ENCODE data around the gene TMCC1.

Gene TMCC1

DNA sequence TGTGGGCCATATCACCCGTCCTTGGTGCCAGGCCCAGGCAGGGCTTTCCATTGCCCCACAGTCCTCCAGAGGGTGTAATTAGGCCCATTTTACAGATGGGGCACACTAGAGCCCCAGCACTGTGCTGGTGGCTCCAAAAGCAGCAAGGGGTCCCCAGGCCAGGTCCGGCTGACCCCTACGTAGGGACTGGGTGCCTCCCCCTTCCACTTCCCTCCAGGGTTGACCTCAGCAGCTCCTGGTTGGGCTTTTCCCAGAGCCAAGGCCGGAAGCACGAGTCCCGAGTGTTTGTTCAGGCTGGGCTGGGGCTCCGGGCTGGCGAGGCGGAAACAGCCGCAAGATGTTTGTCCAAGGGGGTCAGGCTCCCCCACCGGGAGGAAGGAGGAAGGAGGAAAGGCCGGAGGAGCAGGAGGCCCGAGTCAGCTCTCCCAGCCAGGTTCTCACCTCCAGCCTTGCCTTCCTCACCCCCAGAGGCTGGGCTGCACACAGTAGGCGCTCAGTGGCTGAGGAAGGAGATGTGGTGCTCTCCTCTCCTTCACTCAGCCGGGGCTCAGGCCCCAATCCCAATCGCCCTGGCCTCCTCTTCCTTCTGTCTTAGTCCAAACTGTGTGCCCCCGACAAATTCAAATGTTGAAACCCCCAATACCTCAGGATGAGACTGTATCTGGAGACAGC lies 269.9 kb downstream of the TMCC1 start:
- TF ChIP-seq, protein P1, sequence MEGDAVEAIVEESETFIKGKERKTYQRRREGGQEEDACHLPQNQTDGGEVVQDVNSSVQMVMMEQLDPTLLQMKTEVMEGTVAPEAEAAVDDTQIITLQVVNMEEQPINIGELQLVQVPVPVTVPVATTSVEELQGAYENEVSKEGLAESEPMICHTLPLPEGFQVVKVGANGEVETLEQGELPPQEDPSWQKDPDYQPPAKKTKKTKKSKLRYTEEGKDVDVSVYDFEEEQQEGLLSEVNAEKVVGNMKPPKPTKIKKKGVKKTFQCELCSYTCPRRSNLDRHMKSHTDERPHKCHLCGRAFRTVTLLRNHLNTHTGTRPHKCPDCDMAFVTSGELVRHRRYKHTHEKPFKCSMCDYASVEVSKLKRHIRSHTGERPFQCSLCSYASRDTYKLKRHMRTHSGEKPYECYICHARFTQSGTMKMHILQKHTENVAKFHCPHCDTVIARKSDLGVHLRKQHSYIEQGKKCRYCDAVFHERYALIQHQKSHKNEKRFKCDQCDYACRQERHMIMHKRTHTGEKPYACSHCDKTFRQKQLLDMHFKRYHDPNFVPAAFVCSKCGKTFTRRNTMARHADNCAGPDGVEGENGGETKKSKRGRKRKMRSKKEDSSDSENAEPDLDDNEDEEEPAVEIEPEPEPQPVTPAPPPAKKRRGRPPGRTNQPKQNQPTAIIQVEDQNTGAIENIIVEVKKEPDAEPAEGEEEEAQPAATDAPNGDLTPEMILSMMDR (conservative IDR thresholded peaks at IDR 0.05; ENCODE audit: low read depth, low read length), result no peak
- no peak overlapping the region for H3K4me3 ChIP-seq (ENCODE audit: low read depth, low read length)
- peak; percentile 65 for DNase-seq (ENCODE audit: low read depth)

DNA sequence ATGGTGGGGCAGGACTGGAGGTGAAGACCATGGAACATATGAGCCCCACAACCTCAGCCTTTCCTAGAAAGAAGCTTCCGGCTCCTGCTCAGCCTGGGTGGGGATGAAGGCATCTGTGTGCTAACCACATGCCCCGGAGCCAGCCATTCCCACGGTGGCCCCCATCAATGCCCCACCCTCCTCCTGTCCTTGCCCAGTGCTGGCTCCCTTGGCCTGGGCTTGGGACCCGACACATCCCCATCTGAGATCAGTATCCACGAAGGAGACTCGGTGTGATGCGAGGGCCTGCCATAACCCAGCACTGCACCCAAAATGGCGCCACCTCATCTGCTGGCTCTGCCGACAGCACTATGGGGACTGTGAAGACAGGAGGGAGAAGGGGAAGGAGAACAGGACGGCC lies 270.6 kb downstream of the TMCC1 start:
- TF ChIP-seq, protein P1 (conservative IDR thresholded peaks at IDR 0.05; ENCODE audit: low read depth, low read length), result no peak
- DNase-seq (ENCODE audit: low read depth), result no peak
- no peak overlapping the region for H3K4me3 ChIP-seq (ENCODE audit: low read depth, low read length)

DNA sequence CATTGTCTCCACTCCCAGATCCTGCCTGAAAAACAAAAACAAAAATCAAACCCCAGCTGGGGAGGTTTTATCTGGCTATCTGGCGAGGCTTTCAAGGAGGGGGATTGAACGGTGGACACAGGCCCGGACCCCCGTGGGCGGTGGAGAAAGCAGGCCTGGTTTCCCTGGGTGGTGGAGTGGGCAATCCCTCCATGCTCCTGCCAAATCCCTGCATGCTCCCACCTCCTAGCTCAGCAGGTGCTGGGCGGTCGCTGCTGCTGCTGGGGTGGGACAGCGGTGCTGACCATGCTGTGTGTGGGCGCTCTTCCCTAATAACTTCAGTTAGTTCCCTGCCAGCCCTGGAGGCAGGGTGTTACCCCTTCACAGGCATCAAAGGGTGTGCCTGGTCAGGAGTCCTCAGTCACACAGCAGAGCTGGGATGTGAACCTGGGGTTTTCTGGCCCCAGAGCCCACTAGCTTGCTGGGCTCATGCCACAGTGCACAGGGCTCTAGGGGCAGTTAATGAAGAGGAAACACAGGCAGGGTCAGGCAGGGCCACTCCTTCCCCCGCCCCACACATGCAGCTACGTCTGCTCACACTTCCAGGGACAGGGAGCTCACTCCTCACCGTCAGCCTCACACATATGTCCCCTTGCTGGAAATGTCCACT lies 271.2 kb downstream of the TMCC1 start:
- no peak overlapping the region for H3K4me3 ChIP-seq (ENCODE audit: low read depth, low read length)
- no peak for DNase-seq (ENCODE audit: low read depth)

DNA sequence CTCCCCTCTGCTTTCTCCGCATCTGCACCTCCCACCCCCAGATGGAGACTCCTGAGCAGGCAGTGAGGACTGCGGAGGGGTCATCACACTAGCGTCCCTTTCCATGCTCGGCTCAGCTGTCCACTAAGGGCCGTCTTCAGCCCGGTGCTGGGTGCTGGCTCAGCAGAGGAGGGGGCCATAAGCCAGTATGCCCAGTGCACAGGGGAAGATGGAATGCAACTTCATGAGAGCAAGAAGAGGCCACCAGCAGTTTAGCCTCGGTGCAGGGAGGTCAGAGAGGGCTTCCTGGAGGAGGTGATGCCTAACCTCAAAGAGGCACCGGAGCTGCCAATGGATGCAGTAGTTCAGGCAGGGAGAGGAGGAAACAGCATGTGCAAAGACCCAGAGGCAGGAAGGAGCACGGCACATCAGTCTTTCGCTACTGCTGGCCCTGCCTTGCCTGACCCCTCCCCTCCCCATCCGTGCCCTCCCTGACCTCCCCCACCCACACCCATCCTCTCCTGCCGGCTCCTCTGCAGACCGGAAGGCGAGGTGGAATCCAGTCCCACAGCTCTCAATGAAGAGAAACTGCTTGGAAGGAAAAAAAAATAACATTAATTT lies 271.8 kb downstream of the TMCC1 start:
- TF ChIP-seq, protein P1 (conservative IDR thresholded peaks at IDR 0.05; ENCODE audit: low read depth, low read length), result no peak
- DNase-seq (ENCODE audit: low read depth), result no peak
- no peak overlapping the region for H3K4me3 ChIP-seq (ENCODE audit: low read depth, low read length)

More for the DNA sequence above, 271.2 kb downstream of the TMCC1 start:
- TF ChIP-seq, protein P1 (conservative IDR thresholded peaks at IDR 0.05; ENCODE audit: low read depth, low read length), result no peak

DNA sequence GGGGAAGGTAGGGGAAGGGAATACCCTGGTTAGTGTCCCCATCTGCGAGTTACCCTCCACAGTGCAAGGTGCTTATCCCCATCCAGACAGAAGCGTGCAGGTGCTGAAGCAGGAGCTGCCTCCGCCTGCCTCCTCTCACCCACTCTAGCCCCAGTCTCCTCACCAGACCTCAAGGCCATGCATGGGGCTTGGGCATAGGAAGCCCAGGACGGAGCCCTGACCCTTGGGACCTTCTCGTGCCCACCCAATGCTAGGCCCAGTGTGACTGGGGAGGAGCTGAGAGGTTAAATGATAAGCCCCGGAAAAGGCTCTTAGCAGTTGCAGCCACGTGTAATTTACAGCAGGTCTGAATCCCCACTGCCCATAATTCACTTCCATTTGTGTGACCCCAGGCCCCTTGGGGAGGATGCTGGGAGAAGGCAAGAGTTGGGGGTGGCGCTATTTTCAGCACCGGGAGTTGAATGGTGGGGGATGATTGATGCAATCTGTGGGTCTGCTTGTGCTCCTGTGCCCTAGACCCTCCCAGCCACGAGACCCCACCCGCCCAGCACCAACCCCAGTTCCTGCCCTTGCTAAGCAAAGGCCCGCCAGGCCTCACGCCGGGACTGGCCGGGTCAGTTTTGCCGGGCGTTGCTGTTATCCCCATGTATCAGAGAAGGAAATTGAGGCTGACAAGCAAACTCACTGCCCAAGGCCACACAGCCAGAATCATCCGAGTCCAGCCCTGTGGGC lies 272.5 kb downstream of the TMCC1 start:
- H3K4me3 ChIP-seq (ENCODE audit: low read depth, low read length), result no peak overlapping the region
- TF ChIP-seq, protein P1 (conservative IDR thresholded peaks at IDR 0.05; ENCODE audit: low read depth, low read length), result no peak

DNA sequence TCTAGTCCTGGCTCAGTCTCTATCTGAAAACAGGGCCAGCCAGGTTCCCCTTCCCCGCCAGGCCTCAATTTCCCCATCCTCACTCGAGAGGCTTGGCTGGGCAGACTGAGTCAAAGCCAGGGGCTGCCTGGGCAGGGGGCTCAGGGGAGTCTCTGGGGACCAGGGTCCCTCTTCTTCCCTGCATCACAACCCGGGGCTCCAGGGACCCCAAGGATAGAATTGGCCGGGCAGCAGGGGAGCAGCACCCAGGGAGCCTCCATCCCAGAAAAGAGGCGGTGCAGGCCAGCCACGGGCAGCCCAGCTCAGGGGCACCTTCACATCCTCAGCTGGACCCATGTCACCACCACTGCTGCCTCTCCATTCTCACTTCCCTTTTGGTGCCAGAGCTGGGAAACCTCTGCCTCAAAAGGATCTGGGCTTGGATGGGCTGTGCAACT lies 273.8 kb downstream of the TMCC1 start:
- no peak for DNase-seq (ENCODE audit: low read depth)
- TF ChIP-seq, protein P1 (conservative IDR thresholded peaks at IDR 0.05; ENCODE audit: low read depth, low read length), result no peak
- H3K4me3 ChIP-seq (ENCODE audit: low read depth, low read length), result no peak overlapping the region

More for the DNA sequence above, 272.5 kb downstream of the TMCC1 start:
- DNase-seq (ENCODE audit: low read depth), result no peak

All from choroid plexus epithelial cell (primary cell).